NCI-H146 treated with DMSO at 0.1 percent for 48 hours (cell line): ENCODE measurements around the gene STIL.
"Not testable (repeated sequence)": the region's sequence is repeated elsewhere in the genome, so short reads cannot be mapped to it uniquely, and the experiment has no call there.

Experiments used
- DNase-seq: peaks from one replicate; lab custom pipeline; 2025; ENCODE audit not compliant: unreplicated experiment; lab: John Stamatoyannopoulos, UW

STIL gene

DNA sequence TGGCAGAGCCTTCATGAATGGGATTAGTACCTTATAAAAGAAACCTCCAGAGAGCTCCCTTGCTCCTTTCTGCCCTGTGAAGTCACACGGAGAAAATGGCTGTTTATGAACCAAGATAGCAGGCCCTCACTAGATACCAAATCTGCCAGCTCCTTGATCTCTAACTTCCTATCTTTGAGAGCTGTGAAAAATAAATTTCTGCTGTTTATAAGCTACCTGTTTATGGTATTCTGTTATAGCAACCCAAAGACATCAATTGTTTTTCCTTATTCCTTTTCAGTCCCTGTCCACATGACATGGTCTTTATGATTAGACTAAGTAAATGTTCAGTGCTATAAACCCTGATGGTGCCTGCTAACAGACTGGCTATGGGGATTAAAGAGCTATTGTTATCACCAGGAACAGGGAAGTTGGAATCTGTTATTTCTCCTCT is 9.7 kb upstream of the STIL start:
- no peak for DNase-seq

DNA sequence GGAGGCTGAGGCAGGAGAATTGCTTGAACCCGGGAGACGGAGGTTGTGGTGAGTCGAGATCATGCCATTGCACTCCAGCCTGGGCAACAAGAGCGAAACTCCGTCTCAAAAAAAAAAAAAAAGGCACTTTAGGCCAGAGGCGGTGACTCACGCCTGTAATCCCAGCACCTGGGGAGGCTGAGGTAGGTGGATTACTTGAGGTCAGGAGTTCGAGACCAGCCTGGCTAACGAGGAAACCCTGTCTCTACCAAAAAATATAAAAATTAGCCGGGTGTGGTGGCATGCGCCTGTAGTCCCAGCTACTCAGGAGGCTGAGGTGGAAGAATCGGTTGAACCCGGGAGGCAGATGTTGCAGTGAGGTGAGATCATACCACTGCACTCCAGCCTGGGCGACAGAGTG is 6.0 kb upstream of the STIL start:
- not testable (repeated sequence) for DNase-seq

DNA sequence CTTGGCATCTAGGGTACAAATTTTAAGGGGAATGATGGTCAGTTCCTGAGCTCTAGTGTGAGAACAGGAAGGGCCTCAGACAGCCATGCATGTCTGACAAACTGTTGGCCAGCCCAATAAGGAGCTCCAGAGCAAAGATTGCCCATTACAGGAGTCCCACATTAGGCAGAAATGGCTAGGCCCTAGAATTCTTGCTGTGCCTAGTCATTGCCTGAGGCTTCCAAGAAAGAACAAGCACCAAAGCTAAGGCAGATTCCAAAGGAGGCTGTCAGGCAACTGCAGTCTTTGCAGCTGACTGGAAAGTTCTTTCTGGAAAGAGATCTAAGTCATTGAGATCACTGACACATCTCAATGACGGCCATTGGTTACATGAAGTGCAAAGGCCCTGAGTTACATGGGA is 3.9 kb upstream of the STIL start:
- DNase-seq, result no peak

DNA sequence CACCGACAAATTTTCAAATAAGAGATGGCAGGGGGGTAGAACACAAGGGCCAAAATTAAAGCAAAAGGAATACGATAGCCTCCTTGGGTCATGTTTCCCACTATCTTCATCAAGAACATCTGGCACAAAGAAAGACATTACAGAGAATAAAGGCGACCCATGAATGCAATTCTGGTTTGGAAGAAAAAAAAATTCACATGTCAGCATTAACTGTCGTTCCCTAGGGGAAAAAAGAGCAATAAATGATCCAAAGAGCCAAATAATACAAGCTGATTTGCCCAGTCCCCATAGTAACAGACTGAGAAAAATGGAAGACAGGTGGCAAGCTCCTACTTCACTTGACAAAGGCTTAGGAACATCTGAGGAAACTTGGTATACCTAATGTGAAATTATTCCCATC is 4.5 kb downstream of the STIL start:
- no peak for DNase-seq

DNA sequence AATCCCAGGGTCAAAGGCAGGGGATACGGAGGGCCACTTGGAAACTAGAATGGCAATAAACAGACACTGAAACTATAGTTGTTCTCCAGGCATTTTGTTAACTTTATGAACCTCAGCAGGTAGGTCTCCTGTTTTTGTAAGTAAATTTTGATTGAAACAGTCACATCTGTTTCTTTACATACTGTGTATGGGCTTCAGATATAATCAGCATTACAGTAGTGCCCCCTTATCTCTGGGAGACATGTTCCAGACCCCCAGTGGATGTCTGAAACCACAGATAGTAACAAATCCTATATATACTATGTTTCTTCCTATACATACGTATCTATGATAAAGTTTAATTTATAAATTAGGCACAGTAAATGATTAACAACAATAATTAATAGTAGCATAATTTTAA is 11.5 kb downstream of the STIL start:
- DNase-seq, result no peak

DNA sequence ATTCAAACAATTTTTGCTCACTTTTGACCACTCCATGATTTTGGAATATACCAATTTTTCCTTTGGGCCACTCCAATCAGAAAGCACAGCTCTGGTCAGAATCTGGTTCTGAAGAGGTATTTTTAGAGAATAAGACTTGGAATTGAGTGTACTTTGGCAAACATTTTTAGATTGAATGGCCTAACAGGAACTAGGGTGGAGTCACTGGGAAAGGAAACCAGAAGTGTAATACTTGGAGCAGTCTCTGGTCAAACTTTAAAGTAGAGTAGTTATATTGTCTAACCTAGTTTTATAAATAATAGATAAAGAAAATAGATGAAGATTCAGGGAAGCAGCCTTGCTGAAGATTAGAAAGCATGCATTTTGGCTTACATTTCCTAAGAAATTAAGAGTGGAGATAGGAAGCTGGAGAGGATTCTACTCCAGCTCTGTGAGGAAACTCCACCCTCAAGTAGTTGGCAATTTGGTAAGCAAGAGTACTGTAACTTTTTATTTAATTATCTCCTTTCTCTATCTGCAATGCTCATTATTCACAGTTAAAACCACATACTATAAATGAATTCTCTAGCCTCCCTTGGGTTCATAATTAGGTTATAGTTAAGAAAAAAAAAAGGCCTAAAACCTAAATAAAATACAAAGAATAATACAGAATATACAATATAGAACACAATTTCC is 15.8 kb downstream of the STIL start:
- DNase-seq, result no peak

DNA sequence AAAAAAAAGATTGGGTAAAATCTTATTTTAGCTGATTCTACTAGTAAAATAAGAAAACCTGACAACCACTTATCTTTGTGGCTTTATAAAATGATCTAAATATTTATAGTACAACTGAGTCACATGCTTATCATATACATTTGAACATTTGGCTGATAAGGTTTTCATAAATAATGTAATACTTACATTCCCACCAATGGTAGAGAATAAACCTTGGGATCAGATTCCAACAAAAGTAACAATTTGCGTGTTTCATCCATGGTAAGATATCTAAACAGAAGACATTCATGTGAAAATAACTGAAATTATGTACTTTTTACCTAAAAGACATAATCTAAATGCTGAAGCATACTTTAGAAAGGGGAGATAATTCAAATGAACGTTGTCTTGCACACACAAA is 18.4 kb downstream of the STIL start:
- no peak for DNase-seq

DNA sequence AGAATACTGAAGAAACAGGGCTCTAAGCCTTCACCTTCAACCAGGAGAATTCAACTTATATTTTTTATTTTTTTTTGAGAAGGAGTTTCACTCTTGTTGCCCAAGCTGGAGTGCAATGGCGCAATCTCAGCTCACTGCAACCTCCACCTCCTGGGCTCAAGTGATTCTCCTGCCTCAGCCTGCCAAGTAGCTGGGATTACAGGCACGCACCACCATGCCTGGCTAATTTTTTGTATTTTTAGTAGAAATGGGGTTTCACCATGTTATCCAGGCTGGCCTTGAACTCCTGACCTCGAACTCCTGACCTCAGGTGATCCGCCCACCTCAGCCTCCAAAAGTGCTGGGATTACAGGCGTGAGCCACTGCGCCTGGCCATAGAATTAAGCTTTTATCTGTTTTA is 19.1 kb downstream of the STIL start:
- DNase-seq, result not testable (repeated sequence)

DNA sequence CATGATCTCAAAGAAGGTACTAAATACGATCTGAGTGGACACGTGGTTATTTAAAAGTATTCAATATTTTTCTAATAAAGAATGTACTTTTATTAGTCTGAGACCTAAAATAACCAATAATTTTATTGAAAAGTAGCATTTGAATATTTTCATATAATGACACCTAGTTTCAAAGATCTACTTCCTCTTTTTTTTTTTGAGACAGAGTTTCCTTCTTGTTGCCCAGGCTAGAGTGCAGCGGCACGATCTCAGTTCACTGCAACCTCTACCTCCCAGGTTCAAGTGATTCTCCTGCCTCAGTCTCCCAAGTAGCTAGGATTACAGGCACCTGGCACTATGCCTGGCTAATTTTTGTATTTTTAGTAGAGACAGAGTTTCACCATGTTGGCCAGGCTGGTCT is 25.8 kb downstream of the STIL start:
- DNase-seq, result not testable (repeated sequence)

DNA sequence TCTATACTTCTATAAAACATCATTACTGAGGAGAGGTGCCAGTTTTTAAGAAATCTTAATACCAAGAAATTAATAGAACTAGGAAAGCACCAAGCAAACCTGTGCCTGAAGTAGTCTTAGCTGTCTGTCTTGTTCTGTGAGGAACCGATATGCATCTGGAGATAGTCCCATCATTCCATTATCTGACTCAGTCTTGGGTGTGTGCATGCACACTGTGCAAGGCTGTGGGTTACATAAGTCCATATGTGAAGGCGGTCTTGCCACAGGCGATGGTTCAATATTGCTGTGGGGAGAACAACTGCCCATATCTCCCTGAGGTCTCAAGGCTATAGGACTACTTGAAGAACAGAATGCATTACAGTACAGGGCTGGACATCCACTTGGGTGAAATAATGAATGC is 33.8 kb downstream of the STIL start:
- no peak for DNase-seq

DNA sequence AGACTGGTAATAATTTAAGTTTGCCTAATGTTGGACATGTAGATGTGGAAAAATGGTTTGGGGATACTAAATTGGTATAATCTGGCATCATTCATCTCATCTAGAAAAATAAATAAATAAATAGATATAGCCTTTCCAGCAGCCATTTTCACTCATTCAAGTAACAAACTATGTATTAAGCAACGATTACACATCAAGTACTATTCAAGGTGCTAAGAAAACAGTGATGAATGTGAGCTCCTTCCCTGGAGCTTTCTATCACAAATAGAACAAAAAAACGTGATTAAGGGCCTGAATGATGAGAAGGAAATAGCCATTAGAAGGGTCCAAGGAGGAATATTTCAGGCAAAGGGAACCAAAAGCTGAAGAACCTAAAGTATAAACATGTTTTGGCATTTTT is 37.1 kb downstream of the STIL start:
- no peak for DNase-seq

DNA sequence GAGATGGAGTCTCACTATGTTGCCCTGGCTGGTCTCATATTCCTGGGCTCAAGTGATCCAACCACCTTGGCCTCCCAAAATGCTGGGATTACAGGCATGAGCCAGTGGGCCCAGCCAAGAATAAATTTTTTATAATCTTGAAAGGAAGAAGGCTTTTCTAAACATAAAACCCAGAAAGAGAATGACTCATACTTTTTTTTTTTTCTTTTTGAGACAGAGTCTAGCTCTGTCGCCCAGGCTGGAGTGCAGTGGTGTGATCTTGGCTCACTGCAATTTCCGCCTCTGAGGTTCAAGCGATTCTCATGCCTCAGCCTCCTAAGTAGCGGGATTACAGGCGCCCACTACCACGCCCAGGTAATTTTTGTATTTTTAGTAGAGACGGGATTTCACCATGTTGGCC is 38.1 kb downstream of the STIL start:
- not testable (repeated sequence) for DNase-seq

DNA sequence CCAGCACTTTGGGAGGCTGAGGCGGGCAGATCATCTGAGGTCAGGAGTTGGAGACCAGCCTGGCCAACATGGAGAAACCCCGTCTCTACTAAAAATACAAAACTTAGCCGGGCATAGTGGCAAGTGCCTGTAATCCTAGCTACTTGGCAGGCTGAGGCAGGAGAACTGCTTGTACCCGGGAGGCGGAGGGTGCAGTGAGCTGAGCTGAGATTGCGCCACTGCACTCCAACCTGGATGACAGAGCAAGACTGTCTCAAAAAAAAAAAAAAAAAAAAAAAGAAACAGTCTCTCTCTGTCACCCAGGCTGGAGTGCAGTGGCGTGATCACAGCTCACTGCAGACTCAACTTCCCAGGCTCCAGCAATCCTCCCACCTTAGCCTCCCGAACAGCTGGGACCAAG is 48.4 kb downstream of the STIL start:
- DNase-seq, result not testable (repeated sequence)

DNA sequence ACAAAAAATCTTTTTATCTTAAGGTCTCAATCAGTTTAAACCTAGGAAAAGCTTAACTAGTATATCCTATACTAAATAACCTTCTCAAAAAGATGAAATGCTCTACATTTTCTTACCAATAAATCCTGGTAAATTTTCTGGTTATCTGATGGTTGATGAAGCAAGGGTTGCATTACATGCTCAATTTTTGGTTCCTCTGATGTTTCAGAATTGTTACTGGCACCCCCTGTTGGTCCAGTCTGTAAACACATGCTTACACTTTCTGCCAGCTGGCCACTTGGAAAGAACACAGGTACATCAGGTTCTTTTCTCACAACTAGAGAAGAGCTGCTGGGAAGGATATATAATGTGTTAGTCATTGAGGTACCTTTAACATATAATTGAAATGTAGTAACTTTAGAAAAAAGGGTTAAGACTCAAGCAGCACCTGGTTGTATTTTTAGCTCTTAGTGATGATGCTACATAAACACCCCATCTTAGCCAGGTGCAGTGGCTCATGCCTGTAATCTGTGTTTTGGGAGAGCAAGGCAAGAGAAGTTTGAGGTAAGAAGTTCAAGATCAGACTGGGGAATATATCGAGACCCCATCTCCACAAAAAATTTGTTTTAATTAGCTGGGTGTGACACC is 51.0 kb downstream of the STIL start:
- peak; percentile 0 for DNase-seq

DNA sequence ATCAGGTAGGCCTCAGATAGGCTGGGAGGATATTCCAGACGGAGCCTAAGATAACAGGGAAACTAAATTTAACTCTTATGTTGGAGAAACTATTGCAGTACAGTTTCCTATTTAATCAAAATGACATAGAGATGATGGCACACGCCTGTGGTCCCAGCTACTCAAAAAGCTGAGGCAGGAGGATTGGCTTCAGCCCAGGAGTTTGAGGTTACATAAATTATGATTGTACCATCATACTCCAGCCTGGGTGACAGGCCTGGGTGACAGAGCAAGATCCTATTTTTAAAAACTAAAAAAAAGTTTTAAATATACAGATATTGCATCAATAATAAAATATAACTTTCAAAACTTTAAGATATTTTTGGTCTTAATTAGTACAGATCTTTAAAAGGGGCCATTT is 56.7 kb downstream of the STIL start:
- DNase-seq, result no peak

DNA sequence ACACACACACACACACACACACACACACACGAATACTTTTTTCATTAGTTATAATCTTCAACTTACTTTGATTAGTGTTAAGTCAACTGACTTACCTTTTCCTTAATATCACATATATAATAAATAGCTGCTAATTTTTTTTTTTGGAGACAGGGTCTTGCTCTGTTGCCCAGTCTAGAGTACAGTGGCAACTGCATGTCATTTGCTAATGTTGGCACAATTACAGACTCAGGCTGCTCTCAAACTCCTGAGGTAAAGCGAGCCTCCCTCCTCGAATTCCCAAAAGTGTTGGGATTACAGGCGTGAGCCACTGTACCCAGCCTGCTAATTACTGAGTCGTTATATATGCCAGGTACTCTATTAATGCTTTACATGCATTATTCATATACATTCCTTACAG is 61.2 kb downstream of the STIL start:
- no peak for DNase-seq

DNA sequence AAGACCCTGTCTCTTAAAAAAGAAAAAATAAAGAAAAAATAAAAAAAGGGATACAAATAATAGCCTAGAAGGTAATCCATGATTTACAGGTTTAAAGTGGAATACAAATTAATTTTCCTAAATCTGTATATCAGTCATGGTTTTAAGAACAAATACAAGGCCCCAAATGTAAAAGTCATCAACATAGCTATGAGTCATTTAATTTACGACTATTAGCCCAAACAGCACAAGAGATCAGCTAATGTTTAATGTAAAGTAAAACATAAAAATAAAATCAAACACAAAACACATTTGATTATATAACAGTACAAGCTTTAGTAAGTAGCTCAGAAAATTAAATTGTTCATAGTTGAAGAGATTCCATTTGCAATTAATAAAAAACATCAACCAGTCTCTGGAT is 61.6 kb downstream of the STIL start:
- no peak for DNase-seq

DNA sequence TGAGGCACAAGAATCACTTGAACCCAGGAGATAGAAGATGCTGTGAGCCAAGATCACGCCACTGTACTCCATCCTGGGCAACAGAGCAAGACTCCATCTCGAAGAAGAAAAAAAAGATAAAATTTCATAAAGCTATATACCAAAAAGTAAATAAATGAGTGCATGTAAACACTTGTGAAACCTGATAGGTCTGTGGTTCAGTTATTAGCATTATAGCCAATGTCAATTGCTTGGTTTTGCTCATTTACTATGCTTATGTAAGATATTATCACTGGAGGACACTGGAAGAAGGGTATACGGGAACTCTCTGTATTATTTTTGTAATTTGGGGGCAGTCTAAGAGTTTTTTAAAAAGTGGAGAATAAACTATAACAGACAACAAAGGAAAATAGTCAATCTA is 64.2 kb downstream of the STIL start:
- no peak for DNase-seq

DNA sequence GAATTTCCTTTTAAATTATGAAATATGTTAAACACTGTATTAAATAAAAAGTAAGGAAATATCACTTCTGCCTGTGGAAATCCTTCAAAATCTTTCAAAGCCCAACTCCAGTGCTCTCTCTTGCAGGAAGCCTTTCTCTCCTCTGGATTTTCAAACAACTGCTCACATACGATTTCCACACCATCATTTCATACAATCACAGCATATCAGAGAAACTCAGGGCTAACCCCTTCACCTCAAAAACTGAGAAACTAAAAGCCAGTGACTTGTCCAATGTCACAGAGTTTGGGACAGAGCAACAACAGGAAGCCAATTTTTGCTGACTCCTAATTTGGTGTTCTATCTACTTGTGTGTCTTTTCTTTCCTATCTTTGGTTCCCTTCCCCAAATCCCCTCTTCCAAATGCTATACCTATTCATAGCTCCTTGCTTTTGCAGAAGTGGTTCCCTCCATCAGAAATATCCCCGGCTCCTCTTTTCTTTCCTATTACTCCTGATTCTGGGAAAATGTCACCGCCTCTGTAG is 69.5 kb downstream of the STIL start:
- DNase-seq, result no peak

DNA sequence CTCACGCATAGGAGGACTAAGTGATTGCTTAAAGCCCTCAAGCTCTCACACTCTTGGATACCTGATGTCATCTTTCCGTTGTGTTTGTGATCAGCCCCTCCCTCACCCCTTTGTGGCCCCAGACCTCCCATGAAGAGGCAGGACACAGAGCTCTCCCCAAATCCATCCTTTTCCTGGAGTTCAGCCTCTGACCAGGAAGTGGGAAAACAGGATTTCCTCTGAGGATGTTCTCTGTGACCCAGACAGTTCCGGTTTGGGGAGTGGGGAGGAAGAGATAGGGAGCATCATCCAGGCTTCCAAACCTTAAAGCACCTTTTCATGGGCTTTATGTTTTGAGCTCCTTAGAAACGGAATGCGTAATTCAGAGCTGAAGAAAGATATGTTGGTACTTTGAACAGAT is 70.0 kb downstream of the STIL start:
- DNase-seq, result no peak

DNA sequence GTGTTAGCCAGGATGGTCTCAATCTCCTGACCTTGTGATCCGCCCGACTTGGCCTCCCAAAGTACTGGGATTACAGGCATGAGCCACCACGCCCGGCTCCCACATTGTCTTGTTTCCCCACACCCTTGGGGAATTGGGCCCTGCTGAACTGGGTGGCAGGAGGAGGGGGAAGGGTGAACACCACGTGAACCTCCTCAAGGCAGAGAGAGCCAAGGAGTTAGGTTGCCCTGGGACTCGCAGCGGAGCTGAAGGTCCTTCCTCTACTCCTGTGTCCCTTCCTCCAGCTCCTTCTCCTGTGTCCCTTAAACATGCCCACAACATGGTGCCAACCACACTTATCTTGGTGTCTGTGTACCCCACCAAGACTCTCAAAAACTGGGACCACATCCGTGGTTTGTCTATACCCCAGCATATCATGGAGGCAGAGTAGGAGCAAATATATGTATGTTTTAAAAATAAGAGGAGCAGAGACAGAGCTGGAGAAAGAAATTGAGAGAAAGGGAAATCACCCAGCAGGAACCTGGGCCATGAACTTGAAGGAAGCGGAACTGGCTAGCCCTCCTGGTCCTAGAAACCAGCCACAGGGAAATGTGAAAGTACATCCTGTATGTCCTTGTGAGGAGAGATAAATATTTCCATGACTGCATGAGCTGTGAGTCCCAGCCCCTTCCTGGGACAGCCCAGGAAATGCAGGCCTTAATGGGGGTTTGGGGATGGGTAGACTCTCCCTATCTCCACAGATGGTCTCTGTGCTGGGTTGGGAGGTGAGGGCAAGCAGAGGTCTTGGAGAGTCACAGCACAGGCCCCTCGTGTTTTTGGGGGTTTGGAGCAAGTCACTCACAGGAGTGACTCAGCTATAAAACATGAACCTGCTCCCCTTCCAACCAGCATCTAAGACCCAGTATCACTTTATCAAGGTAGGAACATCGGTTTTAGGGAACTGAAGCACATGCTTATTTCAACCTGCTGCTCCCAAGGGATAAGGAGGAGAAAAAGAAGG is 72.5 kb downstream of the STIL start:
- no peak for DNase-seq
